HepG2 (cell line): ENCODE measurements around the gene KIAA0930.

Source experiments
- BRCA1 ChIP-seq: sonication (generic); formaldehyde crosslinking; IDR thresholded peaks from 2 replicates; pipeline ENCODE4 v1.4.0; 2020; ENCODE audit warnings: missing genetic modification reagents
- DNMT1 ChIP-seq: sonication (generic); formaldehyde crosslinking; IDR thresholded peaks from 2 replicates; pipeline ENCODE4 v1.5.1; 2020; ENCODE audit warnings: mild to moderate bottlenecking, missing genetic modification reagents
- EP300 ChIP-seq, 3 experiments: sonication (generic) in 1 of 3; formaldehyde crosslinking in 1 of 3; IDR thresholded peaks; 2 replicates each; pipeline versions ENCODE4 v1.5.1 to v1.6.1; 2011 to 2020; ENCODE audit warnings: low read depth in 2 of 3, low read length in 2 of 3, borderline replicate concordance in 1 of 3, improper control_type of control experiment in 1 of 3, mild to moderate bottlenecking in 1 of 3, missing genetic modification reagents in 1 of 3, moderate library complexity in 1 of 3

DNA sequence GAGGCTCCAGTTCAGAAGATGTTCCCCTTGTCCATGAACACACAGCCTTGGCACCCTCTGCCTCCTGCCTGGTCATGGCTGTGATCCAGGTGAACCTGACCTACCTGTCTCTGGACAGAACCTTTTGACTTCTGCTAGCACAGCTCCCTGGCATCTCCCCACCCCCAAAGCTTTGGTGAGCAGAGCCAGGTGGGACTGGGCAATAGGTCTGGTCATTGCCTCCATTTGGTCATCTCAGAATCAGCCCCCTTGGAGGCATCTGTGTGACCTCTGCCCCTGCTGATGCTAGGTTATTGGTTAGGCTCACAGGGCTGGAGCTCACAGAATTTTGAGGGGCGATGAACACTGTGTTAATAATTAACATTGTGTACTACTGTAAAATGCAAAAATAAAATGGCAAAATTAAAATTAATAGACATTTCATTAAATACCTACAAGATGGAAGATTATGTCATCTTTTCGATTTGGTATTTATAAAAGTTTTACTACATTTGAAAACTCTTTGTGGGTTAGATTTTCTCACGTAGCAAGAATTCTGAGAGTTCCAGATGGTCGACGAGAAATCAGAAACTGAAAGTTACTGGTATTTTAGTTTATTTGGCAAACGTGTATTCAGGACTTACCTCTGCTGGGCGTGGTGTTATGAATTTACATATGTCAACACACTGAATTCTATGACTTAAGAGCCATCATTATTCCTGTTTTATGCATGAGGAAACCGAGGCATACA is 8.3 kb upstream of the KIAA0930 start:
- TF ChIP-seq EP300 (IDR thresholded peaks at IDR 0.05; ENCODE audit: low read depth in 2 of 2, low read length in 2 of 2) = no peak
- TF ChIP-seq EP300 (CRISPR knock-in tag; IDR thresholded peaks at IDR 0.05; ENCODE audit: borderline replicate concordance) = no peak
- TF ChIP-seq DNMT1 (CRISPR knock-in tag) = no peak
- TF ChIP-seq BRCA1 (CRISPR knock-in tag) = no peak
